HG03575 (cell line): ENCODE data around the gene ABCD4.
A peak's percentile ranks its signal among the peaks of the same experiment; 100 is the strongest.
"Not testable (repeated sequence)": the region's sequence is repeated elsewhere in the genome, so short reads cannot be mapped to it uniquely, and the experiment has no call there.

ENCODE experiments used
- ATAC-seq: cut with Tn5 transposase; IDR thresholded peaks from one replicate; pipeline ENCODE4 v1.9.1; 2021; ENCODE audit not compliant: unreplicated experiment, insufficient number of reproducible peaks, low FRiP score; ENCODE audit errors: extremely low read depth

The ABCD4 gene

DNA sequence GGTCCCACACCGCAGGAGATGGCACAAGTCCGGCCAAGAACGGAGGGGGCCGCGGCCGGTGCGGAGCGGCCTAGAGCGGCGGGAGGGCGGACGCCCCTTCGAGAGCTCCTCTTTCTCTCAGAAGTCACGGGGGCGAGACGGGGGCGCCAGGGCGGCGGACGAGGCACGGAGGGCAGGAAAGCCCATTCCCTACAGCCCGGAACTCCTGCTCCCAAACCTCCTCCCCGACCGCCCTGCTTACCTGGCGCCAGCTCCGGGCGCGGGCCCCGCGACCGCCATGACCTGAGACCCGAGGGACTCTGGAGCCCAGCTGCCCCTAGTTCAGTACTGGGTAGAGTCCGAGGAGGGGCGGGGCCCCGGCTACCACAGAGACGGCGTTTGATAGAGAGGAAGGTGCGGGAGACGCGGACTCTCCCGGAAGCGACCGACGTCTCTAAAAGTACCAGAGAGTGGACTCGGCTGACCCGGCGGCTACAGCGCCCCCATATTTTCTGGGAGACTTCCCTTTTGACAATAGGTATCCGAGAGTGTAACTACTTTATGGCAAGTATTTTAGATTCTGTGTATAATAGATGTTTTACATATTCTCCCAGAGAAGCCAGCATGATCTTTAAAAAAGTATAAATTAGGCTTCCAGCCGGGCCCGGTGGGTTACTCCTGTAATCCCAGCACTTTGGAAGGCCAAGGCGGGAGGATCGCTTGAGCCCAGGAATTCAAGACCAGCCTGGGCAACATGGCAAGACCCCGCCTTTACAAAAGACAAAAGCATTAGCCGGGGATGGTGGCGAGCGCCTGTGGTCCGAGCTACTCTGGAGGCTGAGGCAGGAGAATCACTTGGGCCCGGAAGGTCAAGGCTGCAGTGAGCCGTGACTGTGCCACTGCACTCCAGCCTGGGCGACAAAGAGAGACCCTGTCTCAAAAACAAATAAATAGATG is at the start of gene ABCD4:
Gene ABCD4, minus strand, starts transcription at position 301 of the 936 bp plus-strand sequence. Its CDS starts 22 bp downstream, at position 279.
- peak; percentile 55 for ATAC-seq

DNA sequence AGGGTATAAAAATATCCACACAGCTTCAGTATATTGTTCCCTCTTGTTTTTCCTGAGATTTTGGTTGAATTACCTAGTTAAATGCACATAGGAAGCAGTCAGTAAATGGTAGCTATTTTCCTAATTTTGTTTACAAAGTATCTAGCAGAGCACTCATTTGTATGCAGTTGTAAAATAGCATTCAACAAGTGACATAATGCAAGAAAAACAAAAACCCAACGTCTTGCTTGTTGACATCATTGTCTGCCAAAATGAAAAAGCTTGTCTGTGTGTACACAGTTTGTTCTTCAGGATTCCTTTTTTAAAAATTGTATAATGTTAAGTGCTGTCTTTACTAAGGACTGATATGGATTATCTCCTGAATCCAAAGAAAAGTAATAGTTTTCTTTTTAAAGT is 48.2 kb upstream of the ABCD4 start:
- ATAC-seq = no peak

DNA sequence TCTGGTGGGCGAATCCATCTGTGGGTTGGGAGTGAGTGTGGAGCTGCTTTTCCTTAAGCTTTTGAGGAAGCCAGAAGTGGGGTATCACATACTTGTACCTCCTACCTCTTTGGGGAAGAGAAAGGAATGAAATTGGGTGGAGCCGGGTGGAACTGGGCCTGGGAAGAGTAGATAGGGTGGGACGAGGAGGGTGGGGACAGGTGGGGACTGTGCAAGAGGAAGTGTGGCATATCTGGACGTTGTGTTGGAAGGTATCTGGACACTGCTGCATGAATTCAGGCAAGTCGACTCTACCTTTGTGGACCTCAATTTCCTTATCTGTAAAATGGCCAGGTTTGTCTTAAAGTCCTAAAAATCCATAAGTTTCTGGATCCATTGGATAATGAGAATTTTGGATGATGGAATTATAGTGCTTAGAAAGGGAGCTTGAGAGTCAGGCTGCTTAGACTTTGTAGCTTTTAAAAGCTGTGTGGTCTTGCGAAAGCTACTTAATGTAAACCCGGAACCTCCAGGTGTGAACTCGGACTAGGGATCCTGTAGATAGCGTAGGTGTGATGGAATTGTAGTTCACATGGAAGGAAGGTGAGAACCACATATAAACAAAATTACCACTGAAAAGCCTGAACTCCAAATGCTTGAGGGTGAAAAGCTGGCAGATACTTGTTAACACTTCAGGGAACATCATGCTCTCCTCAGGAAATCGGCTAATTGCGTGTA is 47.6 kb upstream of the ABCD4 start:
- no peak for ATAC-seq

DNA sequence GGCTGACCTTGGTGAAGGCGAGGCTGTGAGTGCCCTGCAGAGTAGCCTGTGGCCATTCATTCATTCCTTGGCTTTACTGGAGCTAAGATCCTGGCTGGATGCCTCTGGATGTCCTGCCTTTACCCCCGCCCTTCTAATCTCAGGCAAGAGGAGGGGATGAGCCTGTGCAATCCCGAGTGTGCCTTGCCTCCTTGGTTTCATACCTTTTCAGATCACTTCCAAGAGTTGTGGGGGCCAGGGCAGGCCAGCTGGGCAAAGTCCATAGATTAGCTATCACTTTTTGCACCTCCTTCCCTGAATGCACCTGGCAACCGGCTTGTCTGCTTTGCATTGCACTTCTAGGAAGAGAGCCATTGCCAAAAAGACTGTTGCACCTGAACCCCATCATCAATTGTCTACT is 47.0 kb upstream of the ABCD4 start:
- ATAC-seq = no peak

DNA sequence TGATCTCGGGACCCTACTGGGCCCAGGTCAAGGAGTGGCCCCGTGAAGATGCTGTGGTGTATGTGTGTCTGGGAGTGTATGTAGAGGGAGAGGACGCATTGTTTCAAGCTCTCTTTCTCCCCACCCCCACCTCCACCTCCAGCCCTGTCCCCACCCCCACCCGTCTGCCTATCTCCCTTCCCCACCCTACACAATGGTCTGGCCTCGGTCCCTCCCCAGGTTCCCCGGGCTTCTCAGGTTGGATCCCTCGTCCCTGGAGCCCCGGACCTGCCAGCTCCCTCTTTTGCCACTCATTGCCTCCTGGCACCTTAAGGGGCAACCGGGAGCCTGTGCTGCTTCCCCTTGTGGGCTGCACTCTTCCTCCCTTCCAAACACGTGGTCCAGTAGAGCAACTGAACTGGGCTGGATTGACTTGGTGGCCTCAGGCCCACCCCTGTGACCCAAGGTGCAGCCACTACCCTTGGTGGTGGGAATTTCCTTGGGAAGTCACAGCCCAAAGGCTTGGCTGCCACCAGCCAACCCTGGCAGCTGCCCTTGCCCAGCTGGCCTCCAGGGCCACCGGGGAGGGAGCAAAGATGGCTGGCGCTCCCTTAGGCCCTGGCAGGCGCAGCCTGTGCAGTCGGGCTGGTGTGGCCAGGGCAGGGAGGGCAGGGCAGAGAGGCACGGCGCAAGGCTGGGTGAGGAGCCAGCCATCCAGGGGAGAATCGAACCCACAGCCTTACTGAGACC is 46.2 kb upstream of the ABCD4 start:
- ATAC-seq = no peak

DNA sequence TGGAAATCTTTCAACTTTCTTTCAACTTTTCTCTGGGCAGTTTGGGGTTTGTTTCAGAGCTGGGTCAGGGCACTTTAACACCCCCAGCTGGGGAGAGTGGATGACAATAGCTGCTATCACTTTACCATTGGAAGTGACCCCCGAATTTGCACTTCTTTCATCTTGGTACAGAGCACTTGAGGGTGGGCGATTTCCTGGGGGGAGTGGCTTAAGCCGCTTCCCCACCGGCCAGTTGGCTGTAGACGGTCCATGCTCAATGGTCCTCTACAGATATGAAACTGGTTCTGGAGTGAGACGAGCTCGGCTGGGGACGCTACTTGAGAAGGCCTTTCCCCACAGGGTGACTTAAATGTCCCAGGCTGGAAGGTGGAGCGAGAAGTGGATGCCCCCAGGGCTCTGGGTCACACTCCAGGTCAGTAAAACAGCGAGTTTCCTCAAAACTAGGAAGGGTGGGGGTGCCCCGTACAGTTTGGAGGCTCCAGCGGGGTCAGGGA is 45.6 kb upstream of the ABCD4 start, which contains the start of gene VRTN:
Gene VRTN, plus strand, starts transcription at position 231 of the 494 bp plus-strand sequence. CDS start 8,313 bp downstream, outside the sequence.
- ATAC-seq = no peak

DNA sequence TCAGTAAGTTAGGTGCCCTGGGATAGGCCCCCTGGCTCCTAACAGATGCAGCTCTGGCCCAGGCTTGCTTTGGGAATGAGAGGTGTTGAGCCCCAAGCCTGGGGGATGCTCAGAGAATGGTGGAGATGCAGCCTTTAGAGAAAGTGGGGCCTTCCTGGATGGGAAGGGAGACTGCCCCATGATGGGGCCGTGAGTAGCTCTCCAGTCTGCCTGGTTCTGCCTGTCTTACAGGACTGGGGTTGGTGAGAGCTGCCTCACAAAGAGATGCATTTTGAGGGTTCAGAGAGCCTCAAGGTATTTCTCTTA is 45.0 kb upstream of the ABCD4 start:
- no peak for ATAC-seq

DNA sequence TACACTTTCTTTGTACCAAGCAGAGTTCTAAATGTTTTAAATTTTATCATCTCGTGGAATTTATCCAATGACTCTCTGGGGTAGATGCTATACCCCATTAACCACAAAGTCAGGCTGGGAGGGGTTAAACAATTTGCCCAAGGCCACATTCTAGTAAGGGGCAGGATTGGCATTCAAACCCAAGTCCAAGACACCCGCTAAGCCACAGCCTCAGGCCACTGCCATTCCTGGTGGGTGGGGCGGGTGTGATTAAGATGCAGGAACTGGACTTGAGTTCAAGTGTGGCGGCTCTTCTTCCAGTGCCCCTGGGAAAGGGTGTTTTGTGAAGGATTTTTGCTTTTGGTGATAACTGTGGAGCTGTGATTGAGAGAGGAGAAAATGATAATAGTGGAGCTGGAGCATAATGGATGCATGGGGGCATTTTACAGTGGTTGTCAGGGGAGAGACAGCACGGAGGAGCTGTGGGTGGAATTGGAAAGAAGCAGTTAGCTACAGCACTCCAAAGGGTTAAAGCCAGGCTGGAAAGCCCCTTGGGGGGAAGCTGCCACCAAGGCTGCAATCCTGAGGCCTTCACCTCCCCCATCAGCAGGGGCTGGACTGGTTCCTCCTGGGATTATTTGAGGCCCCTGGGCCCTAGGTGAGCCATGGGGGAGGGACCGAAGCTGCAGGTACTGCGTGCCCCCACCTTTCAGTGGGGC is 44.5 kb upstream of the ABCD4 start:
- ATAC-seq = no peak

DNA sequence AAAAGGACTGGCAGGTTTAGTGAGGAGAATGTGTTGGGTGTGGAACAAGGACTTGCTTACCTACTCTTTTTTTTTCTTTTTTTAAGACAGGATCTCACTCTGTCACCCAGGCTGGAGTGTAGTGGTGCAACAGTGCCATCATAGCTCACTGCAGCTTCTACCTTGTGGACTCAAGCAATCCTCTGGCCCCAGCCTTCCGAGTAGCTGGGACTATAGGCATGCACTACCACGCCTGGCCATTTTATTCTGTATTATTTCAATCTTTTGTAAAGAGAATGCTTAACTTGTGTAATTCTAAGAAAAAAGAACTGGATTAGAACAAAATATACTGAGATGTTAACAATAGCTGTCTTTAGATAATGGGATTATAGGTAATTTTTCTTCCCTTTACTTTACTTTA is 43.6 kb upstream of the ABCD4 start:
- no peak for ATAC-seq

DNA sequence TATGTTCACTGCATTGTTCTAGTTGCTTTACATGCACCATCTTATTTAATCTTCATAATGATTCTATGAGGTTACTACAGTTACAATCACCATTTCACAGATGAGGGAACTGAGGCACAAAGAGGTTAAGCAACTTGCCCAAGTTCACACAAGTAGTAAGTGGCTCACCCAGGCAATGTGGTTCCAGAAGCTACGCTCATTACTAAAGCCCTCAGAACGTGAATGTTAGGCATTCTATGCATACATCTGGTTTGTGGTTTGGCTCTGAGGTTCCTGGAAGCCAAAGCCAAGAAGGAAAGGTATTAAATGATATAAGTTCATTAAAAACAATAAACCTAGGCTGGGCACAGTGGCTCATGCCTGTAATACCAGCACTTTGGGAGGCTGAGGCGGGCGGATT is 31.2 kb upstream of the ABCD4 start:
- no peak for ATAC-seq

DNA sequence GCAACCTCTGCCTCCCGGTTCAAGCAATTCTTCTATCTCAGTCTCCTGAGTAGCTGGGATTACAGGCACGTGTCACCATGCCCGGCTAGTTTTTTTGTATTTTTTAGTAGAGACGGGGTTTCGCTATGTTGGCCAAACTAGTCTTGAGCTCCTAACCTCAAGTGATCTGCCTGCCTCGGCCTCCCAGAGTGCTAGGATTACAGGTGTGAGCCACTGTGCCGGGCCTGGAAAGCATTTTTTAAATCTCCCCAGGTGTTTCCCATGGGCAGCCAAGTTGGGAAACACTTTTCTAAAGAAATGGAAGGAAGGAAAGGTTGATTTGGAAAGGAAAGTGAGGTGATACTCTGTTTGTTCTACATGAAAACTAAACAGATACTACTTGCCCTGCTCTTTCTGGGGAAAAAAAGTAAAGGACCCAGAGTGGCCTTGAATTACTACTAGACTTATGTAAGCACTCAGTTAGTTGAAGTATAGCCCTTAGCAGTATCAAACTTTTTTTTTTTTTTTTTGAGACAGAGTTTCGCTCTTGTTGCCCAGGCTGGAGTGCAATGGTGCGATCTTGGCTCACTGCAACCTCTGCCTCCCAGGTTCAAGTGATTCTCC is 27.3 kb upstream of the ABCD4 start:
- not testable (repeated sequence) for ATAC-seq

DNA sequence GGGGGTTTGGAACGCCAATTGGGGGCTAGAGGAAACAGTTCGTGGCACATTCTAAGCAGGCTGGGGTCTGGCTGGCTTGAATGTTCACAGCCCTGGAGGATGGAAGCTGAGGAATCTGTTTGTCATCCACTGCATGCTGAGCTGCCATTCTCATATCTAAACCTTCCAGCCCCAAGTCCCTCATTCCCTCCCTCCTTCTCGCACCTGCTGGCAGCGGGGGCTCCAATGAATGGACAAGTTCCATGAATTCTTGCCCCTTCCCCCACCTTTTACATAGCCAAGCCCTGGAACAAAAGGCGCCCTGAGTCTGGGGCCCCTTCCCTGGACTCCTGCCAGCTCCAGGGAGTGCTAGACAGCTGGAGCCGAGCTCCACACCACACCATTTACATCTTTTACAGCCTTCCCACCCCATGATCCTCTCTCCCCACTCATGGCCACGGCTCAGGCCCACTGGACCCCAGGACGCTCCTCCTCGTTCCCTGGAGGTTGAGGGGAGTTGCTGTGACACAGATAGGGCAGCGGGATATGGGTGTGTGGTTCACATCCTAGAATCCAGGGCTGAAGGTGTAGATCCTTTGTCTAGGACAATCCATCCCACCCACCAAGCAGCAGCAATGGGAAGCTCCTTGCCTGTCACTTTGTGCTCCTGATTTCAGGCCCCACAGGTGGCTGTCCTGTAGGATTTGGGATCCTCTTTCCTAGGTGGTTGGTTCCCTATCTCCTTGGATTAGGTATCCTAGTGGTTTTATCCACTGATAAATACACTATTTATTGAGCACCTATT is 23.8 kb upstream of the ABCD4 start:
- ATAC-seq = no peak

DNA sequence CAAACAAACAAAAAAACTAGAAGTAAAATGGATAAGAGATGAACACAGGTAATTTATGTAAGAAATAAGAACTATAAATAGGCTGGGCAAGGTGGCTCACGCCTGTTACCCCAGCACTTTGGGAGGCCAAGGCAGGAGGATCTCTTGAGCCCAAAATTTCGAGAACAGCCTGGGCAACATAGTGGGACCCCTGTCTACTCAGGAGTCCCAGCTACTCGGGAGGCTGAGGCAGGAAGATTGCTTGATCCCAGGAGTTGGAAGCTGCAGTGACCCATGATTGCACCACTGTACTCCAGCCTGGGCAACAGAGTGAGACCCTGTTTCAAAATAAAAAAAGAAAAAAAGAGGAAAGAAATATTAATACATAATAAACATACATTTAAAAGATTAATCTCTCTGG is 22.7 kb upstream of the ABCD4 start:
- ATAC-seq = no peak

DNA sequence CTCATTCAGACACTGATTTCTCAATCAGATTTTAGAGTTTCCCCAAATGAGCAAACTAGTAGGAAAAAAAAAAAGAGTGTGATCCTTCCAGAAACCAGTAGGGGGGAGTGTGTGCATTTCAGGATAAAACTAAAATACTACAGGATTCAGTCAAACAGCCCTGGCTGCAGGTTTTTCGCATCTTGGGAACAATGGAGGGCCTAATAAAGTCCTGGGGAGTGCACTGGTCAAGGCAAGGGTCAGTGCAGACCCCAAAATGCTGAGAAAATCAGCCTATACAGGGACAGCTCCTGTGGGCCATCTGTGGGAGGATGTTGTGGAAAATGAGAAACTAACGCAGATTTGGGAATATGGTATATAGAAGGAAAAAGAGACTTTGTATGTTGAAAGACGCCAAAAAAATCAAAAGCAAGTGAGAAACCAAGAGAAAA is 22.2 kb upstream of the ABCD4 start:
- no peak for ATAC-seq

DNA sequence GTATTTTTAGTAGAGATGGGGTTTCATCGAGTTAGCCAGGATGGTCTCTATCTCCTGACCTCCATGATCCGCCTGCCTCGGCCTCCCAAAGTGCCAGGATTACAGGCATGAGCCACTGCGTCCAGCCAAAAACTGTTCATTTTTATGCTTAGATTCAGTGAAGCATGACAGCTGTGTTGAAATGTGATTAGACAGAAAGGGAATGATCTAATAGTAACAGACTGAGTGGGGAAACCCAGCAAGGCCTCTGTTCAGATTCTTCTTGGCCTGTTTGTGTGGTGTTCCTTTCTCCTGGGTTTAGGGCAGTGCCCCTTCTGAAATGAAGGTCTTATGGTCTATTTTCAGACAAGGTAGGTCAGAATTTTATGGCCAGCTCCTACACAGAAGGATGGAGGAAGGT is 11.8 kb upstream of the ABCD4 start:
- no peak for ATAC-seq

DNA sequence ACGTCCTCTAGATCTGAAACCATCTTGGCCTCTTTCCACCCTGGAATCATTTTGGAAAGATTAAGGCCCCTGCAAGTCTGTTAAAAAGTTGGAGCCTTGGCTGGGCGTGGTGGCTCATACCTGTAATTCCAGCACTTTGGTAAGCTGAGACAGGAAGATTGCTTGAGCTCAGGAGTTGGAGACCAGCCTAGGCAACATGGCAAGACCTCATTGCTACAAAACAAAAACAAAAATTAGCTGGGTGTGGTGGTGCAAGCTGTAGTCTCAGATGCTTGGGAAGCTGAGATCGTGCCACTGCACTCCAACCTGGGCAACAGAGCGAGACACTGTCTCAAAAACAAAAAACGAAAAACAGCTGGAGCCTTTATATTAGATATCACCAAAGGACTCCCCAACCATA is 10.9 kb upstream of the ABCD4 start:
- ATAC-seq = no peak

DNA sequence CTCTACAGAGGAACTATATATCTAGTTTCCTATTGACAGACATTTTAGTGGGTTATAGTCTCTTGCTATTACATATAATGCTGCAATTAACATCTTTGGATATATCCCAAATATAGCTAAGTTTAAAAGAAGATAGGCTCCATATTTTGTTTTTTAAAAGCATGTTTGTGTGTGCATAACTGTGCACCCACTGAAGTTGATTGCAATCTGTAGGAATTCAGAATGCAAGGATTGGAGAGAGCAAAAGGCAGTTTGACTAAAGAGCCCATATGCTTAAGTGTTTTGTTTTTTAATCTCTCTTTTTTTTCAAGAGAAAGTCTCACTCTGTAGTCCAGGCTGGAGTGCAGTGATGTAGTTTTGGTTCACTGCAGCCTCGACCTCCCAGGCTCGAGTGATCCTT is 9.4 kb upstream of the ABCD4 start:
- no peak for ATAC-seq
